HepG2 (cell line): ENCODE measurements around the gene PSMD2. TPM values are rescaled to one million over a fixed set of nuclear protein-coding genes. Genes with fewer than 3 reads are reported as not detected.
A peak's percentile ranks its signal among the peaks of the same experiment; 100 is the strongest.

Experiments used
- ATAC-seq: fragments of 200-7000 bp; cut with Tn5 transposase; 3 replicates; pipeline ENCODE4 v1.9.1; 2020; ENCODE audit warnings: mild to moderate bottlenecking, moderate library complexity
- BruUV-seq: library from RNA; stranded (reverse); fragments of 400-500 nt; replicated peaks from 2 replicates; lab custom pipeline; 2021; lab: Mats Ljungman, UMichigan
- CTCF ChIA-PET: fragments of 300-600 bp; formaldehyde crosslinking; extraction: SDS; loops from one replicate; lab custom pipeline; 2021; ENCODE audit warnings: low total read pairs, inconsistent platforms, low intra/inter-chr PET ratio; lab: Yijun Ruan, JAX
- POLR2A ChIA-PET: fragments of 350-600 bp; sonication (Branson Sonifier 250); formaldehyde crosslinking; loops from one replicate; lab custom pipeline; 2020; ENCODE audit warnings: antibody characterized with exemption, inconsistent platforms; lab: Yijun Ruan, JAX
- DNase-seq: peaks from one replicate; pipeline ENCODE4 v3.0.0-alpha.2; 2015; ENCODE audit warnings: low spot score
- FAIRE-seq: peaks from 3 replicates; lab custom pipeline; 2011; peaks lifted over from hg19 to GRCh38; lab: Jason Lieb, UNC
- H2AFZ ChIP-seq: one replicate; pipeline ENCODE4 v1.6.1; 2011; ENCODE audit warnings: low read length, inconsistent platforms
- H3K27ac ChIP-seq: fragments of 300-600 bp; 3 replicates; pipeline ENCODE4 v1.8.0; 2011; ENCODE audit warnings: mixed run types, mild to moderate bottlenecking, mixed read lengths, low read length, inconsistent platforms; ENCODE audit not compliant: insufficient read depth; ENCODE audit errors: extremely low read length
- H3K27me3 ChIP-seq, 2 experiments: fragments of 200-600 bp in 1 of 2; 2 replicates in 1 of 2; 3 replicates in 1 of 2; pipeline versions ENCODE4 v1.6.0 to v1.8.0; 2011; ENCODE audit warnings: low read length in 2 of 2, mild to moderate bottlenecking in 2 of 2, moderate library complexity in 2 of 2, inconsistent platforms in 1 of 2; ENCODE audit not compliant: insufficient read depth in 2 of 2, control insufficient read depth in 1 of 2
- H3K36me3 ChIP-seq, 2 experiments: fragments of 200-600 bp in 1 of 2; replicated peaks in 1 of 2; 2 replicates in 1 of 2; 3 replicates in 1 of 2; pipeline versions ENCODE4 v1.5.1 to v1.8.0; 2011; ENCODE audit warnings: low read length in 2 of 2, inconsistent platforms in 1 of 2; ENCODE audit not compliant: insufficient read depth in 2 of 2, control insufficient read depth in 1 of 2
- H3K4me1 ChIP-seq: 2 replicates; pipeline ENCODE4 v1.5.1; 2012; ENCODE audit warnings: low read length, inconsistent platforms; ENCODE audit not compliant: insufficient read depth
- H3K4me2 ChIP-seq: 2 replicates; pipeline ENCODE4 v1.6.0; 2011; ENCODE audit warnings: low read depth, low read length, inconsistent platforms
- H3K4me3 ChIP-seq, 3 experiments: fragments of 200-600 bp in 1 of 3; sonication (generic), shearing (Covaris generic) in 1 of 3; replicated peaks in 1 of 3; 2 replicates each; pipeline ENCODE4 v1.5.1; 2011 to 2016; ENCODE audit warnings: low read length in 3 of 3, inconsistent platforms in 2 of 3, low read depth in 2 of 3, mild to moderate bottlenecking in 2 of 3, control low read depth in 1 of 3, mixed read lengths in 1 of 3; ENCODE audit not compliant: insufficient read depth in 1 of 3
- H3K79me2 ChIP-seq: one replicate; pipeline ENCODE4 v1.6.1; 2011; ENCODE audit warnings: low read length, inconsistent platforms; ENCODE audit not compliant: insufficient read depth
- H3K9ac ChIP-seq: 2 replicates; pipeline ENCODE4 v1.6.0; 2011; ENCODE audit warnings: mild to moderate bottlenecking, low read depth, low read length, inconsistent platforms; ENCODE audit not compliant: insufficient read depth
- H3K9me3 ChIP-seq: 2 replicates; pipeline ENCODE4 v1.5.1; 2012; ENCODE audit warnings: mild to moderate bottlenecking, low read length
- H4K20me1 ChIP-seq: 2 replicates; pipeline ENCODE4 v1.6.0; 2011; ENCODE audit warnings: inconsistent platforms, mild to moderate bottlenecking, low read length, moderate library complexity; ENCODE audit not compliant: insufficient read depth
- ARNTL ChIP-seq: sonication (generic); formaldehyde crosslinking; IDR thresholded peaks from 2 replicates; pipeline ENCODE4 v1.4.0; 2020; ENCODE audit warnings: mild to moderate bottlenecking, missing genetic modification reagents
- ATF7 ChIP-seq, 2 experiments: fragments of 450-650 bp in 1 of 2; sonication (generic) in 1 of 2; formaldehyde crosslinking in 1 of 2; IDR thresholded peaks; 2 replicates each; pipeline versions ENCODE4 v1.4.0 to v1.6.1; 2016 to 2020; ENCODE audit warnings: antibody characterized with exemption in 1 of 2, mild to moderate bottlenecking in 1 of 2, missing genetic modification reagents in 1 of 2
- EP300 ChIP-seq, 3 experiments: sonication (generic) in 1 of 3; formaldehyde crosslinking in 1 of 3; IDR thresholded peaks; 2 replicates each; pipeline versions ENCODE4 v1.5.1 to v1.6.1; 2011 to 2020; ENCODE audit warnings: low read depth in 2 of 3, low read length in 2 of 3, borderline replicate concordance in 1 of 3, improper control_type of control experiment in 1 of 3, mild to moderate bottlenecking in 1 of 3, missing genetic modification reagents in 1 of 3, moderate library complexity in 1 of 3
- NFKBIZ ChIP-seq: IDR thresholded peaks from 2 replicates; pipeline ENCODE4 v1.6.1; 2018; ENCODE audit warnings: missing genetic modification reagents, missing compliant biosample characterization
- NR2C2 ChIP-seq: sonication (generic); formaldehyde crosslinking; IDR thresholded peaks from 2 replicates; pipeline ENCODE4 v1.4.0; 2020; ENCODE audit warnings: missing genetic modification reagents, mild to moderate bottlenecking, moderate library complexity, borderline replicate concordance
- PAF1 ChIP-seq: IDR thresholded peaks from 2 replicates; pipeline ENCODE4 v1.6.1; 2016; ENCODE audit warnings: missing genetic modification reagents, missing compliant biosample characterization
- PAXIP1 ChIP-seq: sonication (generic); formaldehyde crosslinking; conservative IDR thresholded peaks from 2 replicates; pipeline ENCODE4 v1.4.0; 2020; ENCODE audit warnings: mild to moderate bottlenecking, missing genetic modification reagents, moderate library complexity
- PLSCR1 ChIP-seq: sonication (generic); formaldehyde crosslinking; IDR thresholded peaks from 2 replicates; pipeline ENCODE4 v1.5.0; 2020; ENCODE audit warnings: missing genetic modification reagents, mild to moderate bottlenecking, borderline replicate concordance
- SP140L ChIP-seq: sonication (generic); formaldehyde crosslinking; IDR thresholded peaks from 2 replicates; pipeline ENCODE4 v1.4.0; 2020; ENCODE audit warnings: missing genetic modification reagents, borderline replicate concordance
- ZNF276 ChIP-seq: sonication (generic); formaldehyde crosslinking; IDR thresholded peaks from 2 replicates; pipeline ENCODE4 v1.4.0; 2020; ENCODE audit warnings: mild to moderate bottlenecking, low read depth, missing genetic modification reagents
- ZNF556 ChIP-seq: sonication (generic); formaldehyde crosslinking; IDR thresholded peaks from 2 replicates; pipeline ENCODE4 v1.4.0; 2020; ENCODE audit warnings: mild to moderate bottlenecking, missing genetic modification reagents, borderline replicate concordance
- ZNF784 ChIP-seq: sonication (generic); formaldehyde crosslinking; IDR thresholded peaks from 2 replicates; pipeline ENCODE4 v1.5.1; 2020; ENCODE audit warnings: missing genetic modification reagents, mild to moderate bottlenecking, borderline replicate concordance
- WGBS: methylation state at CpG from one replicate; pipeline ENCODE4 v1.1.6; 2017; ENCODE audit warnings: low lambda C conversion rate; 5-methylcytosine and 5-hydroxymethylcytosine counted together
- in situ Hi-C: cut with HindIII; loops from 2 replicates; pipeline ENCODE4 v1.10.0; 2017; ENCODE audit warnings: low pct_unique_long_range_greater_than_20kb; ENCODE audit not compliant: extremely low pct_ligation_motif_present
- intact Hi-C: fragments of 100-400 bp; cut with micrococcal nuclease; formaldehyde crosslinking; loops from one replicate; pipeline ENCODE4 v1.10.0; 2022; ENCODE audit not compliant: unreplicated experiment
- polyA plus RNA-seq, 8 experiments: library from polyadenylated mRNA; depleted of rRNA in 3 of 8; stranded (reverse) in 7 of 8; unstranded in 1 of 8; fragments of >200 nt; fragmentation: Illumina TruSeq in 4 of 8; extraction: Trizol in 4 of 8; gene quantifications; 2 replicates each; pipeline versions ENCODE4 v1.2.1 to v1.2.3, GENCODE V29; 2011 to 2016; ENCODE audit warnings: low read depth in 4 of 8, missing spikeins in 1 of 8, mixed read lengths in 1 of 8; ENCODE audit not compliant: insufficient read depth in 1 of 8
- total RNA-seq, 5 experiments: library from RNA; depleted of rRNA; stranded (reverse); fragments of >200 nt; fragmentation: Illumina TruSeq; extraction: Trizol; gene quantifications; 2 replicates each; pipeline ENCODE4 v1.2.3, GENCODE V29; 2016; ENCODE audit warnings: low read depth in 1 of 5

Gene PSMD2
- total and polyA plus RNA-seq, 2 of the 13 experiments (the other 11 are each of a cell fraction or from before 2014, with no cell fraction given): 125 to 200 TPM

- no peak for TF ChIP-seq PLSCR1 (CRISPR knock-in tag)
These were observed 35.6 kb downstream of the PSMD2 start (continued) for GRCh38 chr3:184334470-184335158.

GRCh38 chr3:184335291-184335660, 36.2 kb downstream of the PSMD2 start:
- ChIA-PET POLR2A (interaction anchor here (0.7 to 1.0 kb wide), 2 partner anchors 9 to 10 kb away, joined by 3 to 5 read pairs; no protein-coding TSS in a partner anchor), CTCF (no interaction called here)
- no peak for DNase-seq
- no peak for TF ChIP-seq PAXIP1 (CRISPR knock-in tag)
- TF ChIP-seq ZNF556 (CRISPR knock-in tag): 0 out of 2 replicates have a peak, but pooled peaks have one; percentile 16
- TF ChIP-seq ZNF784 (CRISPR knock-in tag): no peak
- no peak for TF ChIP-seq NFKBIZ (CRISPR knock-in tag)
- TF ChIP-seq PAF1: peak; percentile 89; the same call in 1 of the 2 replicates
- TF ChIP-seq EP300 (IDR thresholded peaks at IDR 0.05; ENCODE audit: low read depth in 2 of 2, low read length in 2 of 2): peak in 1 of 2 experiments; percentile 2; a peak in 1 of 4 replicates
- TF ChIP-seq EP300 (CRISPR knock-in tag; IDR thresholded peaks at IDR 0.05; ENCODE audit: borderline replicate concordance): no peak
- TF ChIP-seq SP140L (CRISPR knock-in tag): 0 out of 2 replicates have a peak, but pooled peaks have one; percentile 21
- no peak for TF ChIP-seq ATF7 (IDR thresholded peaks at IDR 0.05)
- no peak for TF ChIP-seq ATF7 (CRISPR knock-in tag; IDR thresholded peaks at IDR 0.05)
- TF ChIP-seq NR2C2: no peak
- TF ChIP-seq ZNF276 (CRISPR knock-in tag): 0 out of 2 replicates have a peak, but pooled peaks have one; percentile 33
- TF ChIP-seq ARNTL: 0 out of 2 replicates have a peak, but pooled peaks have one; percentile 39

More at GRCh38 chr3:184335291-184335660, 36.2 kb downstream of the PSMD2 start:
- Histone ChIP-seq H3K79me2 (peaks cover 16% of the 10 kb centered on the region), H4K20me1 (peaks cover 19% of the 10 kb centered on the region; the same call in 1 of the 2 replicates), H3K4me1 (peaks cover 18% of the 10 kb centered on the region), H3K4me2 (peak overlapping the region; percentile 94), H3K27ac (peak overlapping the region; percentile 84), H3K36me3 (peaks cover 23 to 41% of the 10 kb centered on the region in 2 experiments), H3K4me3 (peak overlapping the region; percentile 67 to 94 (median 80); a peak in 5 of 6 replicates), H3K27me3 (no peaks in the 10 kb centered on the region; a peak in 1 of 5 replicates), H3K9ac (peak overlapping the region; percentile 91), H2AFZ (no peak overlapping the region), H3K9me3 (no peaks in the 10 kb centered on the region)
- peak; percentile 13 for ATAC-seq
- FAIRE-seq: no peak
- no TSS peak for BruUV-seq
- intact Hi-C loops (no loop called here), in situ Hi-C loops (no loop called here)
- 74% methylated on average over 4 of the region's 4 CpGs for WGBS
